SK-N-SH (cell line): Measurements from ENCODE around the gene TBC1D19.

ENCODE experiments used
- CHD2 ChIP-seq: fragments of 150-350 bp; IDR thresholded peaks from 2 replicates; pipeline ENCODE4 v1.6.1; 2018; ENCODE audit warnings: low read length; ENCODE audit not compliant: partially characterized antibody
- ELF1 ChIP-seq: IDR thresholded peaks from 2 replicates; pipeline ENCODE4 v1.4.0; 2012
- MEF2A ChIP-seq: IDR thresholded peaks from 2 replicates; pipeline ENCODE4 v1.4.0; 2012; ENCODE audit warnings: low read depth, borderline replicate concordance
- TF ChIP-seq, protein P1 (sequence below): IDR thresholded peaks from 2 replicates; pipeline ENCODE4 v1.6.1; 2012; ENCODE audit warnings: mild to moderate bottlenecking, low read depth, low read length, moderate library complexity
- TF ChIP-seq, protein P2 (sequence below): fragments of 200-600 bp; sonication (generic); IDR thresholded peaks from 2 replicates; pipeline ENCODE4 v1.6.1; 2017; ENCODE audit warnings: antibody characterized with exemption, mild to moderate bottlenecking, moderate library complexity

DNA sequence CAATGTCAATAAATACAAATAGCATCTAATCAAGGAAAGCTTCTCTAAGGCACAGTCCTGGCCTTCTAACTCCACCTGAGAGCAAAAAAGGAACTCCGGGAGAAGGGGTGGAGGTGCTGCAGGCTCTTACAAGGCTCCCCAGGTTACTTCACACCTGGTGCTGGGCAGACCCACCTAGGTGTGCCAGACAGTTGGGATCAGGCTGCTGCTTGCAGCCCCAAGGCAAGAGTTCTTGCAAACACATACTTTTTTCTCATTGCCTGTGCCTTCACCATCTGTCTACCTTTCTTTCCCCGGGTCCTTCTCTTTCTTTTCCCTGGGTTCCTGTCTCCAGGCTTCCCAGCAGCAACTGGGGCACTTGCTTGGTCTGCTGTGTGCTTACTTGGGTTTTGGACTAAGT, 195.3 kb downstream of the TBC1D19 start:
- TF ChIP-seq, protein P1, sequence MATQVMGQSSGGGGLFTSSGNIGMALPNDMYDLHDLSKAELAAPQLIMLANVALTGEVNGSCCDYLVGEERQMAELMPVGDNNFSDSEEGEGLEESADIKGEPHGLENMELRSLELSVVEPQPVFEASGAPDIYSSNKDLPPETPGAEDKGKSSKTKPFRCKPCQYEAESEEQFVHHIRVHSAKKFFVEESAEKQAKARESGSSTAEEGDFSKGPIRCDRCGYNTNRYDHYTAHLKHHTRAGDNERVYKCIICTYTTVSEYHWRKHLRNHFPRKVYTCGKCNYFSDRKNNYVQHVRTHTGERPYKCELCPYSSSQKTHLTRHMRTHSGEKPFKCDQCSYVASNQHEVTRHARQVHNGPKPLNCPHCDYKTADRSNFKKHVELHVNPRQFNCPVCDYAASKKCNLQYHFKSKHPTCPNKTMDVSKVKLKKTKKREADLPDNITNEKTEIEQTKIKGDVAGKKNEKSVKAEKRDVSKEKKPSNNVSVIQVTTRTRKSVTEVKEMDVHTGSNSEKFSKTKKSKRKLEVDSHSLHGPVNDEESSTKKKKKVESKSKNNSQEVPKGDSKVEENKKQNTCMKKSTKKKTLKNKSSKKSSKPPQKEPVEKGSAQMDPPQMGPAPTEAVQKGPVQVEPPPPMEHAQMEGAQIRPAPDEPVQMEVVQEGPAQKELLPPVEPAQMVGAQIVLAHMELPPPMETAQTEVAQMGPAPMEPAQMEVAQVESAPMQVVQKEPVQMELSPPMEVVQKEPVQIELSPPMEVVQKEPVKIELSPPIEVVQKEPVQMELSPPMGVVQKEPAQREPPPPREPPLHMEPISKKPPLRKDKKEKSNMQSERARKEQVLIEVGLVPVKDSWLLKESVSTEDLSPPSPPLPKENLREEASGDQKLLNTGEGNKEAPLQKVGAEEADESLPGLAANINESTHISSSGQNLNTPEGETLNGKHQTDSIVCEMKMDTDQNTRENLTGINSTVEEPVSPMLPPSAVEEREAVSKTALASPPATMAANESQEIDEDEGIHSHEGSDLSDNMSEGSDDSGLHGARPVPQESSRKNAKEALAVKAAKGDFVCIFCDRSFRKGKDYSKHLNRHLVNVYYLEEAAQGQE = no peak
- TF ChIP-seq, protein P2, sequence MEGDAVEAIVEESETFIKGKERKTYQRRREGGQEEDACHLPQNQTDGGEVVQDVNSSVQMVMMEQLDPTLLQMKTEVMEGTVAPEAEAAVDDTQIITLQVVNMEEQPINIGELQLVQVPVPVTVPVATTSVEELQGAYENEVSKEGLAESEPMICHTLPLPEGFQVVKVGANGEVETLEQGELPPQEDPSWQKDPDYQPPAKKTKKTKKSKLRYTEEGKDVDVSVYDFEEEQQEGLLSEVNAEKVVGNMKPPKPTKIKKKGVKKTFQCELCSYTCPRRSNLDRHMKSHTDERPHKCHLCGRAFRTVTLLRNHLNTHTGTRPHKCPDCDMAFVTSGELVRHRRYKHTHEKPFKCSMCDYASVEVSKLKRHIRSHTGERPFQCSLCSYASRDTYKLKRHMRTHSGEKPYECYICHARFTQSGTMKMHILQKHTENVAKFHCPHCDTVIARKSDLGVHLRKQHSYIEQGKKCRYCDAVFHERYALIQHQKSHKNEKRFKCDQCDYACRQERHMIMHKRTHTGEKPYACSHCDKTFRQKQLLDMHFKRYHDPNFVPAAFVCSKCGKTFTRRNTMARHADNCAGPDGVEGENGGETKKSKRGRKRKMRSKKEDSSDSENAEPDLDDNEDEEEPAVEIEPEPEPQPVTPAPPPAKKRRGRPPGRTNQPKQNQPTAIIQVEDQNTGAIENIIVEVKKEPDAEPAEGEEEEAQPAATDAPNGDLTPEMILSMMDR = no peak
- TF ChIP-seq CHD2 (no peak), ELF1 (no peak), MEF2A (no peak)
